SJSA1 (cell line): Measurements from ENCODE around the gene WDR88. TPM values are rescaled to one million over a fixed set of nuclear protein-coding genes. Genes with fewer than 3 reads are reported as not detected.

Experiments
- DNase-seq, 2 experiments: peaks; one replicate each; pipeline ENCODE4 v3.0.0-alpha.2; 2015 to 2020; ENCODE audit warnings: low spot score in 2 of 2, low read depth in 1 of 2
- H3K27ac ChIP-seq: fragments of 250-450 bp; sonication (Bioruptor Pico); 2 replicates; pipeline ENCODE4 v1.5.1; 2020; ENCODE audit warnings: mild to moderate bottlenecking, moderate library complexity
- H3K27me3 ChIP-seq: fragments of 250-450 bp; sonication (Bioruptor Pico); replicated peaks from 2 replicates; pipeline ENCODE4 v1.5.1; 2020; ENCODE audit warnings: mild to moderate bottlenecking, moderate library complexity
- H3K36me3 ChIP-seq: fragments of 250-450 bp; sonication (Bioruptor Pico); 2 replicates; pipeline ENCODE4 v1.5.1; 2020; ENCODE audit warnings: mild to moderate bottlenecking
- H3K4me1 ChIP-seq: fragments of 250-450 bp; sonication (Bioruptor Pico); replicated peaks from 2 replicates; pipeline ENCODE4 v1.6.1; 2021; ENCODE audit warnings: mild to moderate bottlenecking
- H3K4me3 ChIP-seq: fragments of 250-450 bp; sonication (Bioruptor Pico); 2 replicates; pipeline ENCODE4 v1.5.1; 2020; ENCODE audit warnings: mild to moderate bottlenecking
- H3K9me3 ChIP-seq: fragments of 250-450 bp; sonication (Bioruptor Pico); replicated peaks from 2 replicates; pipeline ENCODE4 v1.5.1; 2020; ENCODE audit warnings: mild to moderate bottlenecking
- total RNA-seq: library from RNA; depleted of rRNA; stranded (reverse); fragments of >200 nt; shearing (Covaris generic); gene quantifications from 2 replicates; pipeline ENCODE4 v1.2.3, GENCODE V29; 2014; rRNA removed

WDR88 gene
- total RNA-seq, 1 experiment from 2014 or later, result not detected

- Histone ChIP-seq H3K4me1 (peaks cover 4% of the 10 kb centered on the region; the same call in 1 of the 2 replicates), H3K27ac (no peak overlapping the region), H3K9me3 (peaks cover 21% of the 10 kb centered on the region), H3K27me3 (peaks cover 70% of the 10 kb centered on the region), H3K4me3 (no peak overlapping the region), H3K36me3 (no peaks in the 10 kb centered on the region)
- DNase-seq, result no peak
Measured at GRCh38 chr19:33224694-33225457, 93.0 kb downstream of the WDR88 start.

Other genes starting within 250 kb of the WDR88 start
- 15.3 and 15.9 TPM in 2 replicates for gene CEP89, start 160.2 kb upstream of the WDR88 start, total RNA-seq
- 1.8 and 3.3 TPM in 2 replicates for gene FAAP24, start 159.9 kb upstream of the WDR88 start, total RNA-seq
- gene RHPN2, start 67.2 kb upstream of the WDR88 start, total RNA-seq, result 42.1 and 49.2 TPM in 2 replicates
- gene GPATCH1, start 50.9 kb upstream of the WDR88 start, total RNA-seq, result 12.1 and 18.3 TPM in 2 replicates
- gene LRP3, start 62.2 kb downstream of the WDR88 start, total RNA-seq, result 2.1 and 2.9 TPM in 2 replicates
- not detected in 2 replicates for gene SLC7A10, start 93.7 kb downstream of the WDR88 start, total RNA-seq
- 0.13 TPM in 1 of 2 replicates, not detected in the other for gene CEBPA, start 170.4 kb downstream of the WDR88 start, total RNA-seq
- gene CEBPG, start 241.6 kb downstream of the WDR88 start, total RNA-seq, result 55.5 and 58.9 TPM in 2 replicates